GDM1 (cell line): Measurements from ENCODE around the gene SMAD7.

Source experiments
- DNase-seq: peaks from one replicate; lab custom pipeline; 2025; lab: John Stamatoyannopoulos, UW

The SMAD7 gene

DNA sequence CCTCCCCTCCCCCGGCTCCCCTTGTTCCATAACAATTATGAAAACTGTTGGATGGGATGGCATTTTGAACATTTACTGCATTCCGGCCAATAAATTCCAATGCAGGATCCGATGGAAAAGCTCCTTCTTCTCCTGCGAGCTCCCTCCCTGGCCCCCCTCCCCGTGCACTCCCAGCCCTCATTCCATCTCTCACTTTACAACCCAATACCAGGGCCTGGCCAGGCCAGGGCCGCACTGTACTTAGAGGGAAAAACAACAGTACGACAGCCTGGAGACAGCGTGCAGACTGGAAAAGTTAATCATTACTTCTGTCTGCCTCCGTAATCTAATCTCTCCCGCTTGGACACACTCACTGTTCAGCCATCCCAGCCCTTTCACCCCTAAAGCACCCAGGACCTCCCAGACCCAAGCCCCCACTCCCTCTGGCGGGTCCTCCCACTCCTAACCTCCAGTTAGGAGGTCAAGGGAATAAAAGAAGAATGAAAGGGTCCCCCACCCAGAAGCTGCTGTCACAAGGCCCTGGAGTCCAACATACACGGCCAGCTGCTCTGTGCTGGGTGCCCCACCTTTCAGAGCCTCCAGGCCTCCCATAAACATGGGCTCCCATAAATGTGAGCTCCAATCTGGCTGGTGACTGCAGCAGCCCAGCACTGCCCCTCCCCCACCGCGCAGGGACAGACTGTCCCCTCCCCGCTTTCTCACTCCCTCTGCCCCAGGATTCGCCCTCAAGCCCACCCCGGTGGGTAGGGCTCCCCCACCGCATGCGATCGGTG lies 20.6 kb downstream of the SMAD7 start:
- no peak for DNase-seq

DNA sequence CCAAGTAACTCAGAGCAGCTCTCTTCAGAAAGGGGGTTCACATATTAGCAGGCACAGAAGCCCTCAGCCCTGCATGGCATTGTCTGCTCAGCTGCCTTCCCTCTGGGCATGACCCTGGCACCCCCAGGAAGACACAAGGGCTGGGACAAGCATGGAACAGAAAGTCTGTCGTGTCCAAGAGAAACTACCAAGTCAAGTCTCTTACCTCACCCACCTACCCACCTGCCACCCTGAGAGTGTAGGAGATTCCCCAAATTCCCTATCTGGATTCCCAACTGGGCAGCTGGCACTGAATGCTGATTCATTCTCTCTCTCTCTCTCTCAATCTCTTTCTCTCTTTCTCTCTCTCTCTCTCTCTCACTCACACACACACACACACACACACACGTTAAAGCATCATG lies 21.6 kb downstream of the SMAD7 start:
- no peak for DNase-seq

DNA sequence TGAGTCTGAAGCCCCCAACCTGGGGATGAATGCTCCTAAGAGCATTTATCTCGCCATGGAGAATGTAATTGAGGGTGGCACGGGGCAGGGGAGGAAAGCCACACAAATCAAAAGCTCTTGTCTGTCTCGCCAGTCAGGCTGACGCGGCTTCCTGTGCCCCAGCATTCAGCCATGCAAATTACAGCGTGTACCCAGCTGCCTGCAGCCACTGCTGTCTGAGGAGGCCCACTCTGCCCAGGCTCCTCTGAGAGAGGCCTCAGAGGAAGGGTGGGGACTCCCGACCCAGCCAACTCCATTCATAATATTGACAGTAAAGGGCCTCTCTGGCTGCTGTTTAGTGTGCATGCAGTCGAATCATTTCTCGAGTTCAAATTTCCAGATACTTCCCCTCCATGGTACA lies 22.0 kb downstream of the SMAD7 start:
- DNase-seq: peak; percentile 80

DNA sequence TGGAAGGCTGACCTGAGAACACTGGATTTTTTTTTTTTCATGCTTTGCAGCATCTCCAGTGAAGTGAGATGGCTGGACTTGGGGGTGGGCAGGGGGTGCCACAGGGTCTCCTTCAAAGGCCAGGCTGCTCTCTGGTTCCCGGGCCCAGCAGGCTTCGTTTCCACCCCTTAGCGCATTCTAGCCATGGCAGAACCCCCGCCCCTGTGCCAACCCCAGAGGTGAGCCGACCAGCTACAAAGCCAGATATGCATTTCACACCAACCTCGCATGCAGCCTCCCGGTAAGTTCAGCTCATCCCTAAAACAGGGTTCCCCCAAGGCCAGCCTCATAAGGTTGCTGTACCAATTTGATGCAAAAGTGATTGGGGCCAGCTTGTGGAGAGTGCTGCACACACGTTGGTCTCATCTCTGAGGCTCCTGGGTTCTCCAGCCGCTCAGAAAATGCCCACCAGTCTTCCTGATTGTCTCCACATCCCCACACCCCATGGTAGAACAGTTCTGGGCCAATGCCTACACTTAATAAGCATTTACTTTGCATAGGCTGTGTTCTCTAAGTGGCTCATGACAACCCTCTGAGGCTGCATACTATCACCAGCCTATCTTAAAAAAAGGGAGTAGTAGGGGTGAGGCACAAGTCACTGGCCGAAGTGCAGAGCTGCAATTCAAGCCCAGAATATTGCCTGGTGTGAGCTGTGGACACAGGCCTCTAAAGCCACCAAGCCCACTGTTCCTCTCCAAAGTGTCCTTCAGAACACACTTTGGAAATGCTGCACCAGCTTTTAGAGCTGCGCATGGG lies 23.3 kb downstream of the SMAD7 start:
- DNase-seq: no peak

DNA sequence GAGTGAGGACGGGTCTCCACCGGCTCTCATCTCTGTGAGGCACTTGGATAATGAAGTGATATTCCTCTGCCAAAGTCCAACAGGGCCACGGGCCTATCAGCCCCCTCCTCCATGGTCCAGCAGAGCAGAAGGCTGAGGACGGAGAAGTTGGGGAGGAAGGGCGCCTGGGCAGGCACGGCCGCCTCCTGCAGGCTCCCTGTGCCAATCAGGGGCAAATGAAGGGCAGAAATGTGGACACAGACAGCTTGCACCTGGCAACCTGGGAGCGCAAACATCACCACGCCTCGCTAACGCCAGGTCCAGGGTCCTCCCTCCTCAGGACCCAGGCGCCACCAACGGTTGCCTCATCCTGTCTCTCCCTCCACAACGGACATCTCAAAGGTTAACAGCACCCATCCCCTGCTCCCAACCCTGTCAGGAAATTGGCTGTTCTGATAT lies 24.3 kb downstream of the SMAD7 start:
- no peak for DNase-seq

DNA sequence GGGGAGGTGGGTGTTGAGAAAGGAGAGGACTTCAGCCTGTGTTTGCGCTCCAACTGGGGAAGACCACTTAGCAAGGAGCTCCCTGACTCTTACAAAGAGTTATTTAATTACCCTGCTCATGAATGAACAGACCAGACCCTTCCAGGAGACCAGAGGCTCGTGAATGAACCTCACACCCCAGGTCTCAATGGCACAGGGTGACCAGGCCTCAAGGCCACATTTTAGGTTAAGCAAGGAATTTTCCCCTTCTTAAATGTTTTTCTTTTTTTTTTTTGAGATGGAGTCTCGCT lies 25.3 kb downstream of the SMAD7 start:
- DNase-seq: no peak

DNA sequence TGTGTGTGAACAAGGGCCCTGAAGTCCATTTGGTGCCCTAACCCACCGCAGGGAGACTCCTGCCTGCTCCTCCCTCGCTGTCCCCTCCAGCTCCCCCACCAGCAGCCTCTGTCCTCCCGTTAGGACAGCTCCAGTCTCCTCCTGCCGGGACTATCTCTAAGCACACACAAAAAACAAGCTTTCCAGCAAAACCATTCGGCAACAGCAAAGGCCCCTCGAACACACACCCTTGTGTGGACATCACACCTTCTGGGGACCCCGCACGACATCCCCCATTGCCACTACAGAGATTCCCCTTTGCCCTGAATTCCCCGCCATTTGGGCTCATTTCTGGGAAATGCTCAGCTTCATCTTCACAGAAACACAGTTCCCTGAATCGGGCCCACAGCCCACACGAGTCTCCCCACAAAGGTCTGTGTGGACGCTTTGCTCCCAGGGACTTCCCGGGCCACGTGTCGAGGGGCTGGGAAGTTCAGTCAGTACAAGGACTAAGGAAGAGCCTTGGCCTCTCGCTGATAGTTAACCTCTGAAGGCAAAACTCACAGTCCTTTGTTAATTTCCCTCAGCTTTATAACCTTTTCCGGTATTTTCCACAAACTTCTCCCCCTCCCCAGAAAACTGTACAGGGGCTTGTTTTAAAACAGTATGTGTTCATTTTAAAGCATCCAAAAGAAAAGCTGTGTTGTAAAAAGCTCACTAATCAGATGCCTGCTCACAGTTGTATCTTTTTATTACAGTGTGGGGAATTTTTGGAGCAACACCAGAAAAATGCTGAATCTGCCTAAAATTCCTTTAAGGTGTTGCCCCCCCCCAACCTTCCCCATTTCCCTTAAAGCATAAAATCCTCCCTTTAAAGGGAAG lies 25.9 kb downstream of the SMAD7 start:
- DNase-seq: no peak

DNA sequence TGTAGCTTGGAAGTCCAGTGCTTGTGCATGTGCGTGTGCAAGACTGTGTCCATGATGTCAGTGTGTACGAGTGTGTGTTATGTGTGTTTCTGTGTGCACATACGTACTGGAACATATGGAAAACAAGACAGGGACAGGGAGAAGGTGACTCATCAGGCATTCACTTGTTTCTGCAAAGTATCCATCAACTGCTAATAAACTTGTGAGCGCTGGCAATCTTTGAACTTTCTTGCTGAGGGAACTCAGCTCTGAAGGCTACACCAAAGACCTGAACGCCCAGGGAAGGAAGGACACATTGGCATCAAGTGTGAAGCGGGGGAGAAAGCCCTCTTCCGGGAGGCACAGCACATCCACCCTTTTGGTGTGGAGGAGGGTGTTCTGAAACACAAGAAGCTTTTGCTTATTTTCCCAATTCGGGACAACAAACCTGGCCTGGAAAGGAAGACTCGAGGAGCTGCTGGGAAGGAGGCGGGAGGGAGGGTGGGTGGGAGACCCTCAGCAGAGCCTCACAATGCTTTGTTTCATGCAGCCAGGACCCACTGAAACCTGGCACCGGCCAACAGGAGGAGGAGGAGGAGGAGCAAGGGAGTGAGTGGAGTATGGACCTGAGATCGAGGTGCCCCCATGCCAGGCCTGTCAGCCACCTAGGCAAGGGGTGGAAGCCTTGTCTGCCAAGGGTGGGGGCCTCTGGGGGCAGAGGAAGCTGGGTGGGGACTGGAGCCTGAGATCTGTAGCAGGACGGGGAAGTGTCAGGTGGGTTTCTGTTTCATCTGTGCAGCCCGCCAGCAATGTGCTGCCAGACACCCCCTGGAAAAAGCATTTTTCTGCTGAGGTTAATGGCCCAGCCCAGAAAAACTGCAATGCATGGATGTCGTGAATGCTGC lies 26.8 kb downstream of the SMAD7 start:
- no peak for DNase-seq

DNA sequence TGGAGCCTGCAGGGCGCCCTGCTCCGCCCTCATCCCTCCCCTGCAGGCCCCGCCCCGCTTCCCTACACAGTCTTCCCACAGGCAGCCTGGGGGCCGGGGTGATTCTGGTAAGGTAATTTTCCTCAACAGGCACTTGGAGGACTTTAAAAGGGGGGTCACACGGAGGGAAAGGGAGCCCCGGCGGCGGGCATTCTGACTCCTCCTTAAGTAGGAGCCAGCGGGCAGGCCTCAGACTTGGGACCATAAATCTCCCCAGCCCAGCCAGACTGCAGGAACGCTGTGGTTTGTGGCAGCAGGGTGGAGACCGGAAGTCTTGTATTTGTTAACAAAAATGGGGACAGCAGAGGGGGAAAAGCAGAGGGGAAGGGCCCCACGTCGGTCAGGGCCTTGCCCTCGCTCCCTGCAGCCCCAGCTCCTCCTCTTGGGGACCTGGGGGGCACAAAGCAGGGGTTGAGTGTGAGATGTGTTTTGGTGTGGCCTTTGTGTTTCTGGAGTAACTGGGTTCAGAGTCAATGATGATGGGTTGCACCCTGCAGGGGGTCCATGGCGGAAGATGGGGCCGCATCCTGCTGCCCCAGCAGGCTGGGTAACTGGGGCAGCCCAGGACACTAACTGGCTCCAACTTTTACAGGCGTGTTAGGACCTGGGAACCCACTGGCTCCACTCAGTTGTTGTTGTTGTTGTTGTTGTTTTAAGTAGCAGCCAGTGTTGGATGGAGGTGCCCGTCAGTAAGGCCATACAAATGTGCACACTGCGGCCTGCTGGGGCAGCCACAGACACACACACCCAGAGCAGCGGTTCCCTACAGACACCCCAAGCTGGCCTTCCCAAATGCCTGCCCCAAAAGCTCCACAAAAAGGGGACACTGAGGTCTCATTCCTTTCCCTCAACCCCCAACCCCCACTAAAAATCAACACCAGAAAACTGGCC lies 27.7 kb downstream of the SMAD7 start:
- peak; percentile 55 for DNase-seq

DNA sequence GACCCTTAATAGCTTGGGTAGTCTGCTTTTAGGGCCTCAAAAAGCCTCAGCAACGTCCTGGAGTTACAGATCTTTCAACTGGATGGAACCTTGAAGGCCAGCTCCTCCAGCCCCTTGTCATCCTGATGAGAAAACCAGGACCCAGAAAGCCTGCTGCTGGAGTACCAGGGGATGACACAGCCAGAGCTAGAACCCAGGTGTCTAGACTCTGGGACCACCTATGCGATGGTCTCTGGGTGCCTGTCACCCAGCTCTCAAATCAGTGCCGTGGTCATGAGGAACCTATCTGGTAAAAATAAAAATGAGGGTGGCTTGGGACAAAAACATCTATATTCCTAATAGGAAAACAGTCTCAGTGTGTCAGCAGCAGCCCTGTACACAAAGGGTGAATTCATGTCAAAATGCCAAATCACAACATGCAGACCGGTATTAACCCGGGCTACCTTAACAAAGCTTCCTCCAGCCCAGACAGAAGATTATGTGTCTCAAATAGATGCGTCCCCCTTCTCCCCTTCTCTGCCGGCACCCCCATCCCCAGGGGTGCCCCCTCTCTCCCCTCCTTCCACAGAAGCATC lies 28.5 kb downstream of the SMAD7 start:
- DNase-seq: no peak

DNA sequence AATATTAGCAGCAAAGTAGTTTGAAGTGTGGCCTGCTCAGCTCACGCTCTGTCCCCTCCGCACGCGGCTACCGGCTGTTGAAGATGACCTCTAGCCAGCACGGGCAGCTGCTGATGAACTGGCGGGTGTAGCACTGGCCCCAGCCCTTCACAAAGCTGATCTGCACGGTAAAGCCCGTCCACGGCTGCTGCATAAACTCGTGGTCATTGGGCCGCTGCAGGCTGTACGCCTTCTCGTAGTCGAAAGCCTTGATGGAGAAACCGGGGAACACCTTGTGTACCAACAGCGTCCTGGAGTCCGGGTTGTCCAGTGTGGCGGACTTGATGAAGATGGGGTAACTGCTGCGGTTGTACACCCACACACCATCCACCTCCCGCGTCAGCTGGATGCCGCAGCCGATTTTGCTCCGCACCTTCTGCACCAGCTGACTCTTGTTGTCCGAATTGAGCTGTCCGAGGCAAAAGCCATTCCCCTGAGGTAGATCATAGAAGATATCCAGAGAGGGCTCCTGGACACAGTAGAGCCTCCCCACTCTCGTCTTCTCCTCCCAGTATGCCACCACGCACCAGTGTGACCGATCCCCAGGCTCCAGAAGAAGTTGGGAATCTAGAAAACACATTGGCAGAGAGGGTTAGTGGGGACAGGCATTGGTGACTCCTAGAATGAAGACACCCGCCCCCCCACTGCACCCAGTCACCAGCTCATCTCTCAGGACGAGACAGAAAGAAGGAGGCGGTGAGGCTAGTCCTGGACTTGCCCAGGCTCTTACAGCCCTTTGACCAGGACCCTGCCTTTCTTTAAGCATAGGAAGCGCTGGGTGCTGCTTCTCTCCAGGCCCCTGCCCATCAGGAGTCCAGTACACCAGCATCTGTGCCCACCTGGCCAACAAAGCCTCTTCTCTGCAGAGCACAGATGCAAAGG lies 29.2 kb downstream of the SMAD7 start:
- no peak for DNase-seq

DNA sequence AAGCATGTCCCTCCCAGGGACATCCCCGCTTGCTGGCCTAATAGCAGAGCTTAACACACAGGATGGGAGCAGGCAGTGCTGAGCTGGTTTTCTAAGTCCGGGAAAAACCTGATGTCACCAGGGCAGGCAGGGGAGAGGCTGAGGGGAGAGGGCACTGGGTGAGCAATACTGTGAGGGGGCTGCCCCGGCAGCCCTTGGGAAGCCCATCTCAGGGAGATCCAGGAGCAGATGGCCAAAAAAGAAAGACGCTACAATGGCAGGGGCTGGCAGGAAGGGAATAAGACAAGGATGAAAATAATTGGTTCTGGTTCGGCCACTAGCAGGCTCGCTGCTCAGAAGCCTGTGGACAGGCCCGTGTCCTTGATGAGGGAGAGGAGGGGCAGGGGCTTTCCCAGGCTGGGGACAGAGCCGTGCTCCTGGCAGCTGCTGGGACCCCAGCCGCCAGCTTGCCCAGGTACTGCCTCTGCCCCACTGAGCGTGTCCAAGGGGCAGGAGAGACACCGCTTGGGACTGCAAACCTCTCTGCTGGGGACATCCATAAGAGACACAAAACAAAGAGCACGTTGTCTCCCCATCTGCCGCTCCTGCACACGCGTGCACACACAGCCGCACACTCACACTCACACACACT lies 30.2 kb downstream of the SMAD7 start:
- no peak for DNase-seq

DNA sequence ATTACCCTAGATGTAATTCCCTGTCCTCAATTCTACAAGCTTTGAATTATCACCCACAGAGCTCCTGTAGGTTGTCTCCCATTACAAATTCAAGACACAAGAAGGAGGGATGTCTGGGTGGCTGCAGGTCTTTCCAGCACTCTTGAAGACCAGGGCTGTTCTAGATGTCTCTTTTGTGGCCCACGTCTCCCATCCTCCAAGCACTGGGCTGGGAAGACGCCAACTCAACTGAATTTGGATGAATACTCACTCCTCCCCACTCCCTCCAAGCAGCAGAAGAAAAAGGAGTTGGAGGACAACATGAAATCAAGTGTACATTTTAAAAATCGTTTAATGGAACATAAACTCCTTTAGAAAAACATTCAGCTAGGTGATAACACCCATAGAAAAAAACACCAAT lies 31.2 kb downstream of the SMAD7 start:
- no peak for DNase-seq

DNA sequence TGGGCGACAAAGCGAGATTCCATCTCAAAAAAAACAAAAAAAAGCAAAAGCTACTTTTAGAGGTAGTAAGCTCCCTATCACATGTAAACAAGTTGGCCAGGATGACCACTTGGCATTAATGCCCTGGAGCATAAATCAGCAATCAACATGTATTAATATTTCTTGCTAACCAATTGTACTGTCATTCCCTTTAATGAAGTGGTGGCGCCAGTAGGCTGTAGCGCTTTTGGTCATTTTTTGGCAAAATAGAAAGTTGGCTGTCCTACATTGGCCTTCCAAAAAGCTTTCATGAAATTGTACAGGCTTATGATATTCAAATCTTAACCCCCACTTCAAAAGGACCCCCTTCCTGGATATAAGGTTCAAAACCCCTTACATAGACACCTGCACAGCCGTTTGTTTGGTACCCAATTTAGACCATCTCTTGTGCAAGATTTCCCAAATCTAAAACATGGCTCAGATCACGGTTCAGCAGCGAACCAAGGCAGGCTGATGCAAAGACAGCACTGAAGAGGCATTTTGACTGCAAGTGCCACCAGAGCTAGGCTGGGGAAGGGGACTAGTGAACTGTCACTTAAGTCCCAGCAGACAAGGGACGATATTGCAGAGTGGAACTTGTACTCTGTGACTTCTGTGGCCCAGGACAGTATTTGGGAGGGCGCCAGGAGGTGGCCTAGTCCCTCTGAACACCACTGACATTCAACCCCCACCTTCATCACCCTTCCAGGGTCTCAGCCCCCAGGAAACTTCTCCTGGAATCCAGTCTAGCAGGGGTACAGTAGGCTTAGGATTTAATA lies 31.9 kb downstream of the SMAD7 start:
- no peak for DNase-seq

DNA sequence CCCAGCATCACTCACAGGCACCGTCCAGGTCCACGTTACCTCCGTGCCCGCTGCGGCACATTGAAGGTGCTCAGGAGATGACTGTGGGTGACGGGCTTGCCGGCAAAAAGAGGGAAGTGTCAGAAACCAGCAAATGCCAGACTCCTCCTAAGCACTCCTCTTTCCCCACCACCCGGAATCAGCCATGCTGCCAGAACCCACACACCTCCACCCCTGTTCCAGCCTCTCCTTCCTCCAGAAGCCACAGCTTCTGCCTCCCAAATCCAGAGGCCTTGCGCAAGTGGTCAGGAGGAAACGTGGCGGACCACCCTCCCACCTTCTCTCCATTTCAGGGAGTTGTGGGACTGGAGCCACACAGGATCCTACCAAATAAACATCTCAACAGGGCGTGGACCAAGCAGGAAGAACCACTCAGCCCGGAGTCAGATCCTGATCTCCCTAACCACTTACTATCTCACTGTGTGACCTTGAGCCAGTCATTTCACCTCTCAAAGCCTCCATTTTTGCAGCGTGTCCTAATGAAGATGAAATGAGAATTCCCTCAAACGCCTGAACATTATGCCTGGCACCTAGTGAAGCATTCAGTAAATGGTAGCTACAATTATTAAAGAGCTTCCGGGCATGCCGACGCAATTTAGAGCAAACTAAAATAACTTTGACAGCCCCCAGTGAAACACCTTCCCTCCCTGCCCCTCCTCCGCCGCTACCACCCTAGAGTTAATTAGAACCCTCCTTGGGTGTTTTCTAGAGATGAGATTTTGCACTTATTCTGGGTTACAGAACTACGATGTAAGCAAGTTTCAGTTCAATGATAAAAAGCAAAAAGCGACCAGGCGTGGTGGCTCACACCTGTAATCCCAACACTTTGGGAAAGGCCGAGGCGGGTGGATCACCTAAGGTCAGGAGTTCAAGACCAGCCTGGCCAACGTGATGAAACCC lies 32.9 kb downstream of the SMAD7 start:
- DNase-seq: no peak

DNA sequence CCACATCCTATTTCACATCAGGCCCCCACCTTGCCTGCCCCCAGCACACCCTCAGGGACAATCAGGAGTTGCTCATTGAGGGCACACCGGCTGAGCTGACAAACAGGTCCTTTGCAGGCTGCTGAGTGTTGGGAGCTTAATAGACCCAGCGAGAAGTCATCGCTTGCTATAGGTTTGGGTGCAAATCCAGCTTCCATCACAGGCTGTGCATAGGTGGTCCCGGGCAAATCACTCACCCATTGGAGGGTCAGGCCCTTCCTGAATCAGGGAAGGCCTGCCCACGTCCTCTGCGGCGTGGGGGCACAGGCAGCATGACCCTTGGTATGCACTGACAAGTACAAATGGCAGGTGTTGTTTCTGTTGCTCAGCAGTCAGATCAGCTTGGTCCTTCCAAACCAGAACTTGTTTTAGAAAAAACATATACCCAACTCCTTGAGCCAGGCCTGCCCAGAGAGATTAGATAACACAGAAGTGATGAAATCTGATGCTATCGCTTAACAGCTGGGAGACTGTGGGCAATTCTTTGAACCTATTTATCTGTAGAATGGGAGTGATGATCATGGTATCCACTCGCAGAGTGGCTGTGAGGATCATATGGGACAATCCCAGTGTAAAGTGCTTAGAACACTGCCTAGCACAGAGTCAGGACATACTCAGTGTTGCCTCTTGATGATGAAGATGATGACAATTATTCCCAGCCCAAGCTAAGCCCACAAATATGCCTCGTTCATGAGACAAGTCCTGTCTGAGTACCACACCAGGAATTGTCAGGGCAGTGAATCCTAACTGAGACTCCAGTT lies 34.9 kb downstream of the SMAD7 start:
- DNase-seq: no peak
